ENCODE data around the gene TSPAN6. TPM values are rescaled to one million over a fixed set of nuclear protein-coding genes. Genes with fewer than 3 reads are reported as not detected.

The TSPAN6 gene, protein sequence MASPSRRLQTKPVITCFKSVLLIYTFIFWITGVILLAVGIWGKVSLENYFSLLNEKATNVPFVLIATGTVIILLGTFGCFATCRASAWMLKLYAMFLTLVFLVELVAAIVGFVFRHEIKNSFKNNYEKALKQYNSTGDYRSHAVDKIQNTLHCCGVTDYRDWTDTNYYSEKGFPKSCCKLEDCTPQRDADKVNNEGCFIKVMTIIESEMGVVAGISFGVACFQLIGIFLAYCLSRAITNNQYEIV
- 30.0 and 44.5 TPM in 2 replicates for total RNA-seq

DNA sequence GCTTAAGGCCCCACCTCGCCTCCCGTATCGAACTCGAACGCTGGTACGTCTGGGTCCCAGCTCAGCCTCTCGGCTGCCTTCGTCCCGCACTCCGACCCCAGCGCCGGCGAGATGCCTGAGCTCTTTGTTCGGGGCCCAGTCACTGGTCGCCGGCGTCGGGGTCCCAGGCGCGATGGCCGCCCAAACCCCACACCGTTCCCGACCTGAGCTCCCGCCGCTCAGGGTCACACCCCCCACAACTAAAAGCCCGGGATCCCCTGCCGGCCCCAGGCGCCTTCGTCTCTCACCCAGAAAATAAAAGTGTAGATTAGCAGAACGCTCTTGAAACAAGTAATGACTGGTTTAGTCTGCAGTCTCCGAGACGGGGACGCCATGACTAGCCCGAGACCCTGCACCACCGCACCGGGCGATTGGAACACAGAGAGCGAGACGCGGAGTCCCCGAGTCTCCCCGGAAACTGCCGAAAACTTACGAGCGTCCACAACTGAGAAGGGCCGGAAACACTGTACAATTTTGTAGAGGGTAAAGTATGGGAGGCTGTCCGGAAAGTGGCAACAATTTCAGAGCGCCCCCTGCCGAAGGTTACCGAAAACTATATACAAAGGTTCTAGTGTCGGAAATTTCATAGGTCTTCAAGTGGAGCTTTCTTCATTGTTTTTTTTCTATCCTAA, at the start of gene TSPAN6:
TSS of gene TSPAN6 (minus strand) at position 486 of the 671 bp plus-strand sequence. CDS start at position 374, 112 bp downstream.
- peak within 1 kb of the TSS; percentile 74 for H3K4me3 ChIP-seq (ENCODE audit: low read depth, low read length)
- DNase-seq (ENCODE audit: low read depth), result peak; percentile 90
- TF ChIP-seq, protein P1, sequence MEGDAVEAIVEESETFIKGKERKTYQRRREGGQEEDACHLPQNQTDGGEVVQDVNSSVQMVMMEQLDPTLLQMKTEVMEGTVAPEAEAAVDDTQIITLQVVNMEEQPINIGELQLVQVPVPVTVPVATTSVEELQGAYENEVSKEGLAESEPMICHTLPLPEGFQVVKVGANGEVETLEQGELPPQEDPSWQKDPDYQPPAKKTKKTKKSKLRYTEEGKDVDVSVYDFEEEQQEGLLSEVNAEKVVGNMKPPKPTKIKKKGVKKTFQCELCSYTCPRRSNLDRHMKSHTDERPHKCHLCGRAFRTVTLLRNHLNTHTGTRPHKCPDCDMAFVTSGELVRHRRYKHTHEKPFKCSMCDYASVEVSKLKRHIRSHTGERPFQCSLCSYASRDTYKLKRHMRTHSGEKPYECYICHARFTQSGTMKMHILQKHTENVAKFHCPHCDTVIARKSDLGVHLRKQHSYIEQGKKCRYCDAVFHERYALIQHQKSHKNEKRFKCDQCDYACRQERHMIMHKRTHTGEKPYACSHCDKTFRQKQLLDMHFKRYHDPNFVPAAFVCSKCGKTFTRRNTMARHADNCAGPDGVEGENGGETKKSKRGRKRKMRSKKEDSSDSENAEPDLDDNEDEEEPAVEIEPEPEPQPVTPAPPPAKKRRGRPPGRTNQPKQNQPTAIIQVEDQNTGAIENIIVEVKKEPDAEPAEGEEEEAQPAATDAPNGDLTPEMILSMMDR (IDR thresholded peaks at IDR 0.05; ENCODE audit: insufficient read depth, low read depth, low read length), result peak; percentile 49

DNA sequence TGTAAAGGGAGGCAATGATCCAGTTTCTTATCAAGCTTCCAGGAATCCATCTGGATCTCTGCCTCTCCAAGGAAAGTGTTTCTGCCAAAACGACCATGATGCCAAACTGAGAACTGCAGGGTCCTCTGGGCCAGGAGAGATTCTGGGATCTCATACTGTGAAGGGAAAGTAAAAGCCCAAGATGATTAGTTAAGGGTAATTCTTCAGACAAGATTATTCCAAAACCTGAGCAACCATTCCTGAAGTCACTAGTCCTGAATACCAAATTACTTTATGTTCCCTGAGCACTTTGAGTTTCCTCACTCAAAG, 49.3 kb upstream of the TSPAN6 start:
- DNase-seq (ENCODE audit: low read depth), result no peak
- no peak overlapping the region for H3K4me3 ChIP-seq (ENCODE audit: low read depth, low read length)
- TF ChIP-seq, protein P1 (IDR thresholded peaks at IDR 0.05; ENCODE audit: insufficient read depth, low read depth, low read length), result no peak

DNA sequence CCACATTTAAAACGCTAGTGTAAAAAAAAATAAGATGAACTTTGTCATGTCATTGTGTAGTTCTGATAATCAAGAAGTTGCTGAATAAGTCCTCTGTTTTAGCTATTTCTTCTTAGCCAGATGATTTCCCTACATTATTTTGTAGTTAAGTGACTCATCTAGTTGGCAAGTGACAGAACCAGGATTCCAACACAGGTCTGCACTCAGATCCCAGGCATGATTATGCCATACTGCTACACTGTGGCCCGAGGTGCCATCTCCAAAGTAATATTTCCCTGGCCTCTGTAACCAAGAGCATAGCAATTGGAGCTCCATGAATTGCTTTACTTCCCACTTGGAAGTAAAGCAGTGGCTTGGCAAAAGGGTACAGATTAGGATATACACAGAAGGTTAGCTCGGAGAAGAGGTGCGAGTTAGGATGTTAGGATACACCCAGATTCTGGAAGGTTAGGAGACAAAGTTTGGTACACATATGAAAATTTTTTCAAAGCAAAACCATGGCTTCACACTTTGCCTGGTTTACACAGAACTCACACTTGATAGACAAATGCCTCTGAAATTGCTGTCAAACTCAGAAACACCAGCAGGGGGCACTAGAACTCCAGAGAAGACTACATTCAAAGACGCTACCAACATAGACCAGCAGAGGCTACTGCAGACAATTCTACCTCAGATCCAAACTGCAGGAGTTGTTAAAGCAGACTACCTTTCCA, 48.8 kb upstream of the TSPAN6 start:
- TF ChIP-seq, protein P1 (IDR thresholded peaks at IDR 0.05; ENCODE audit: insufficient read depth, low read depth, low read length), result peak; percentile 84
- peak; percentile 81 for DNase-seq (ENCODE audit: low read depth)
- no peak overlapping the region for H3K4me3 ChIP-seq (ENCODE audit: low read depth, low read length)

DNA sequence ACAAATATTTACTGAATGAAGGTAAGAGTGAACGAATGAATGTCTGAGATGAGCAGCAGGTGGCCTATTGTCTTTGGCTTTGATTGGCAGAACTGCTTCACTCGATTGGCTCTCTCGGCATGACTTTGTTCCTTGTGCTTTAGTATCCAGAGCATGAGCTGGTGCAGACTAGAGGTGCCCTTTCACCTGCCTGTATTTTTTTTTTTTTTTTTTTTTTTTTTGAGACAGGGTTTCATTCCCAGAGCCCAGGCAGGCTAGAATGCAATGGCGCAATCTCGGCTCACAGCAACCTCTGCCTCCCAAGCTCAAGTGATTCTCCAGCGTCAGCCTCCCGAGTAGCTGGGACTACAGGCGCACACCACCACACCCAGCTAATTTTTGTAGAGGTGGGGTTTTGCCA, 46.3 kb upstream of the TSPAN6 start:
- TF ChIP-seq, protein P1 (IDR thresholded peaks at IDR 0.05; ENCODE audit: insufficient read depth, low read depth, low read length), result no peak

DNA sequence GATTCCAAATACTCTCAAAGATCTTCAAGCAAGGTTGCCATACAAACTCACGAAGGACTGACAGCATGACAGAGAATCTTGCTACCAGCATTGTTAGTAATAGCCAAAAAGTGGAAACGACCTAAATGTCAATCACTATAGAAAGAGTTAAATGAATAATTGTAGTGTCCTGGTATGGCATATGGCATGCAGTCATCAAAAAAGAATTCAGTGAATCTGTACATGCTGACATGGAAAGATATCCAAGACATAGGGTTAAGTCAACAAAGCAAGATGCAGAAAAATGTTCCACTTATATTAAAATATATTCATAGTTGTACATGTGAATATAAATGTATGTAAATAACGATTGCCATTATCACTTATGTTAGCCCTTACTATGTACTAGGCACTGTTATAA, 45.0 kb upstream of the TSPAN6 start:
- TF ChIP-seq, protein P1 (IDR thresholded peaks at IDR 0.05; ENCODE audit: insufficient read depth, low read depth, low read length), result no peak
- no peak overlapping the region for H3K4me3 ChIP-seq (ENCODE audit: low read depth, low read length)
- no peak for DNase-seq (ENCODE audit: low read depth)

More for the DNA sequence above, 46.3 kb upstream of the TSPAN6 start:
- H3K4me3 ChIP-seq (ENCODE audit: low read depth, low read length), result no peak overlapping the region
- DNase-seq (ENCODE audit: low read depth), result peak; percentile 8

DNA sequence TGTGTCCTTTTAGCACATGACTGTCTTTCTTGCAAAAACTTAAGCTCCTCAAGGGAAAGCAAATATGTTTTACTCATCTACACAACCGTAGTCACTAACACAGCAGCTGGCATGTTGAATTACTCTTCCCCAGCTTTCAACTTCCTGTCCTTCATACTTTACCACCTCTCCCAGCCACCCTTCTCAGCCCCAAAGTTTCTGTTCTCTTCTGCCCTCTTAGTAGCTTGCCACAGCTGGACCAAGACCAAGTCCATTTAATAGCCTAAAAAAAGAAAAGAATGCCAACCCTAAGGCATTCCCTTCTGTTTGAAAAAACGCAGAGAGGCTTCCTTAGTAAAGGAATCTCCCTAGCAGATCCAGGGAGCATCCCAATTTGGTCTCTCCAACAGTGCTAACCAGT, 44.1 kb upstream of the TSPAN6 start:
- TF ChIP-seq, protein P1 (IDR thresholded peaks at IDR 0.05; ENCODE audit: insufficient read depth, low read depth, low read length), result no peak
- no peak for DNase-seq (ENCODE audit: low read depth)
- no peak overlapping the region for H3K4me3 ChIP-seq (ENCODE audit: low read depth, low read length)

Data from fibroblast of villous mesenchyme (primary cell).